ENCODE data around the gene LCORL. TPM values are rescaled to one million over a fixed set of nuclear protein-coding genes. Genes with fewer than 3 reads are reported as not detected.

LCORL gene
- polyA plus RNA-seq, 1 donor, result 25.8 TPM

GRCh38 chr4:17981063-17981462 lies 40.5 kb downstream of the LCORL start:
- Histone ChIP-seq H3K9me3 (ENCODE audit: control insufficient read depth, low read depth, low read length) (peaks cover 6% of the 10 kb centered on the region), H3K27ac (ENCODE audit: low read length) (no peak overlapping the region), H3K4me3 (ENCODE audit: low read length) (no peak overlapping the region), H3K27me3 (ENCODE audit: control insufficient read depth, insufficient read depth, low read length) (no peaks in the 10 kb centered on the region), H3K4me1 (ENCODE audit: control insufficient read depth, insufficient read depth, low read length) (no peaks in the 10 kb centered on the region), H3K36me3 (ENCODE audit: control insufficient read depth, insufficient read depth, low read length) (no peaks in the 10 kb centered on the region)
- no peak for DNase-seq
- 100% methylated on average over 1 of the region's 1 CpG for WGBS (ENCODE audit: insufficient coverage, low lambda C conversion rate)

GRCh38 chr4:17968721-17969120 lies 52.8 kb downstream of the LCORL start:
- DNase-seq, result no peak
- Histone ChIP-seq H3K27me3 (ENCODE audit: control insufficient read depth, insufficient read depth, low read length) (no peaks in the 10 kb centered on the region), H3K4me1 (ENCODE audit: control insufficient read depth, insufficient read depth, low read length) (no peaks in the 10 kb centered on the region), H3K36me3 (ENCODE audit: control insufficient read depth, insufficient read depth, low read length) (no peaks in the 10 kb centered on the region), H3K27ac (ENCODE audit: low read length) (no peak overlapping the region), H3K4me3 (ENCODE audit: low read length) (no peak overlapping the region), H3K9me3 (ENCODE audit: control insufficient read depth, low read depth, low read length) (no peaks in the 10 kb centered on the region)

GRCh38 chr4:17967078-17967477 lies 54.5 kb downstream of the LCORL start:
- Histone ChIP-seq H3K9me3 (ENCODE audit: control insufficient read depth, low read depth, low read length) (no peaks in the 10 kb centered on the region), H3K27ac (ENCODE audit: low read length) (no peak overlapping the region), H3K4me1 (ENCODE audit: control insufficient read depth, insufficient read depth, low read length) (no peaks in the 10 kb centered on the region), H3K27me3 (ENCODE audit: control insufficient read depth, insufficient read depth, low read length) (no peaks in the 10 kb centered on the region), H3K36me3 (ENCODE audit: control insufficient read depth, insufficient read depth, low read length) (no peaks in the 10 kb centered on the region), H3K4me3 (ENCODE audit: low read length) (no peak overlapping the region)
- no CpG with 5 or more reads among the region's 1 CpG for WGBS (ENCODE audit: insufficient coverage, low lambda C conversion rate)
- no peak for DNase-seq

DNA sequence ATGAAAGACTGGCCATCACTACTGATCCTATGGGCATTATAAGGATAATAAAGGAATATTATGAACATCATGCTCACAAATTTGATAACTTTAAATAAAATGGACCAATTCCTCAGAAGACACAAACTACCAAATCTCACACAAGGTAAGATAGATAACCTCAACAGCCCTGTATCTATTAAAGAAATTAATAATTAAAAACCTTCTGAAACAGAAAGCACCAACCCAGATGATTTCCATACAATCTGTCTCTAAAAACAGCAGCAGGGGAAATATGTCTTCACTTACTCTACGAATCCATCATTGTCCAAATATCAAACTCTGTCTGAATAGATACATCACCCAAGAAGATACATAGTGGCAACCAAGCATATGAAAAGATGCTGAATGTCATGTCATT lies 55.2 kb downstream of the LCORL start:
- no peak overlapping the region for H3K4me3 ChIP-seq (ENCODE audit: low read length)
- no peaks in the 10 kb centered on the region for H3K27me3 ChIP-seq (ENCODE audit: control insufficient read depth, insufficient read depth, low read length)
- no peaks in the 10 kb centered on the region for H3K36me3 ChIP-seq (ENCODE audit: control insufficient read depth, insufficient read depth, low read length)
- no peaks in the 10 kb centered on the region for H3K4me1 ChIP-seq (ENCODE audit: control insufficient read depth, insufficient read depth, low read length)
- no peak overlapping the region for H3K27ac ChIP-seq (ENCODE audit: low read length)
- no CpG with 5 or more reads among the region's 1 CpG for WGBS (ENCODE audit: insufficient coverage, low lambda C conversion rate)
- DNase-seq, result no peak
- H3K9me3 ChIP-seq (ENCODE audit: control insufficient read depth, low read depth, low read length), result no peaks in the 10 kb centered on the region

DNA sequence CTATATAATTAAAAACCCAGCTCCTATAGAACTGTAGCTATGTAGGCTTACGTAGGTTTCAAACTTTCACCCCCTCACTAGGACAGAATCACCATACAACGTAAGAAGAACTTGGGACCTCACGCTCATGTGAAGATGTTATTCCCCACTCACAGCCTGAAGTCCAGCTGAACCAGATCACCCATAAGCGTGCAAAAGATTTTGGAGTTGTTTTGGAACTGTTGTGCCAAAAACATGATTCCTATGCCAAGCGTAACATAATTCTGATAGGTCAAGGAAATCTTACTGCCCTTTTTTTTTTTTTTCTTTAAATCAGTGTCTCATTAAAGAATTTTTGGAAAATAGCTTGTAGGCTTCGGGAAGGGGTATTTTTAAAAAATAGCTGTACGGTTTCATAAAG lies 57.0 kb downstream of the LCORL start:
- Histone ChIP-seq H3K27ac (ENCODE audit: low read length) (no peak overlapping the region), H3K4me1 (ENCODE audit: control insufficient read depth, insufficient read depth, low read length) (no peaks in the 10 kb centered on the region), H3K4me3 (ENCODE audit: low read length) (no peak overlapping the region), H3K9me3 (ENCODE audit: control insufficient read depth, low read depth, low read length) (no peaks in the 10 kb centered on the region), H3K27me3 (ENCODE audit: control insufficient read depth, insufficient read depth, low read length) (no peaks in the 10 kb centered on the region), H3K36me3 (ENCODE audit: control insufficient read depth, insufficient read depth, low read length) (no peaks in the 10 kb centered on the region)
- DNase-seq, result no peak
- 100% methylated on average over 1 of the region's 7 CpGs for WGBS (ENCODE audit: insufficient coverage, low lambda C conversion rate)

DNA sequence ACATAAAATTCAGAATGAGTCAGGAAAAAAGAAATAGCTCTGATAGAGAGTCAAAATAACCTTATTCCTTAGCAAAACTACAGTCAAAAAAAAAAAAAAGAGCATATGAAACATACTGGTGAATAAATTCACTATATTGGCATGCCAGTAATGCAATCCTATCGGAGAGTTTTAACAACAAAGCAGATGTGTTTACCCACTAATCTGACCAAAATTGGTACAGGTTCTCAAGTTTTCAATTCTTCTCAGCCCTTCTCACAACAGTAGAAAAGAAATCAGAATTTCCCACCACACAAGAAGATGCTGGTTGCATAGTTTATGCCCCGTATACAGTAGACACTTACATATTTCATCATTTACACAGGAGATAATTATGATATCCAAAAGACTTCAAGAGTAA lies 59.4 kb downstream of the LCORL start:
- Histone ChIP-seq H3K4me1 (ENCODE audit: control insufficient read depth, insufficient read depth, low read length) (no peaks in the 10 kb centered on the region), H3K4me3 (ENCODE audit: low read length) (no peak overlapping the region), H3K36me3 (ENCODE audit: control insufficient read depth, insufficient read depth, low read length) (peaks cover 1% of the 10 kb centered on the region), H3K27me3 (ENCODE audit: control insufficient read depth, insufficient read depth, low read length) (no peaks in the 10 kb centered on the region), H3K9me3 (ENCODE audit: control insufficient read depth, low read depth, low read length) (no peaks in the 10 kb centered on the region), H3K27ac (ENCODE audit: low read length) (no peak overlapping the region)
- no peak for DNase-seq
- no CpG with 5 or more reads among the region's 2 CpGs for WGBS (ENCODE audit: insufficient coverage, low lambda C conversion rate)

GRCh38 chr4:17961249-17961648 lies 60.3 kb downstream of the LCORL start:
- no peaks in the 10 kb centered on the region for H3K4me1 ChIP-seq (ENCODE audit: control insufficient read depth, insufficient read depth, low read length)
- no peak for DNase-seq
- H3K27ac ChIP-seq (ENCODE audit: low read length), result no peak overlapping the region
- H3K4me3 ChIP-seq (ENCODE audit: low read length), result no peak overlapping the region
- H3K9me3 ChIP-seq (ENCODE audit: control insufficient read depth, low read depth, low read length), result no peaks in the 10 kb centered on the region
- H3K36me3 ChIP-seq (ENCODE audit: control insufficient read depth, insufficient read depth, low read length), result peaks cover 5% of the 10 kb centered on the region
- no peaks in the 10 kb centered on the region for H3K27me3 ChIP-seq (ENCODE audit: control insufficient read depth, insufficient read depth, low read length)

DNA sequence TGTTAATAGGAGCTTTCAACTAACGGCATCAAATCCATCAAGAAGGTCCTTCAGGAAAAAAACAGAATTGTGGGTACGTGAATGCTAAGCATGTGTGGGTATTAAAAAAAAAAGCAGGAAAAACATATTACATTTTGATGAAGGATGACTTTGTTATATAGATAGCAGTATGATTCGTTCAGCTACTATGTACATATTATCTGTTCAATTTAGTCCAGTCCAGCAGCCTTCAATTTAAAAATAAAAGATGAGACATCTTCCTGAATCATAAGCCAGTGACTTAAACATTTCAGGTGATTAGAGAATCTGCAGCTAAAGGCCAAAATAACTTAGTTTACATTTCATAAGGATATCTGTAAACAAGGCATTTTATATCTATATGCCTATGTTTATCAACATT lies 63.4 kb downstream of the LCORL start:
- H3K27me3 ChIP-seq (ENCODE audit: control insufficient read depth, insufficient read depth, low read length), result no peaks in the 10 kb centered on the region
- H3K36me3 ChIP-seq (ENCODE audit: control insufficient read depth, insufficient read depth, low read length), result peaks cover 12% of the 10 kb centered on the region
- H3K4me3 ChIP-seq (ENCODE audit: low read length), result no peak overlapping the region
- no peaks in the 10 kb centered on the region for H3K9me3 ChIP-seq (ENCODE audit: control insufficient read depth, low read depth, low read length)
- no peak overlapping the region for H3K27ac ChIP-seq (ENCODE audit: low read length)
- 85% methylated on average over 2 of the region's 3 CpGs for WGBS (ENCODE audit: insufficient coverage, low lambda C conversion rate)
- DNase-seq, result no peak
- no peaks in the 10 kb centered on the region for H3K4me1 ChIP-seq (ENCODE audit: control insufficient read depth, insufficient read depth, low read length)

GRCh38 chr4:17957688-17958087 lies 63.9 kb downstream of the LCORL start:
- no peak overlapping the region for H3K4me3 ChIP-seq (ENCODE audit: low read length)
- 100% methylated on average over 1 of the region's 1 CpG for WGBS (ENCODE audit: insufficient coverage, low lambda C conversion rate)

GRCh38 chr4:17956245-17956644 lies 65.3 kb downstream of the LCORL start:
- WGBS (ENCODE audit: insufficient coverage, low lambda C conversion rate), result 100% methylated on average over 4 of the region's 4 CpGs
- Histone ChIP-seq H3K36me3 (ENCODE audit: control insufficient read depth, insufficient read depth, low read length) (peaks cover 14% of the 10 kb centered on the region), H3K9me3 (ENCODE audit: control insufficient read depth, low read depth, low read length) (no peaks in the 10 kb centered on the region), H3K4me1 (ENCODE audit: control insufficient read depth, insufficient read depth, low read length) (no peaks in the 10 kb centered on the region), H3K4me3 (ENCODE audit: low read length) (no peak overlapping the region), H3K27me3 (ENCODE audit: control insufficient read depth, insufficient read depth, low read length) (no peaks in the 10 kb centered on the region), H3K27ac (ENCODE audit: low read length) (no peak overlapping the region)
- DNase-seq, result no peak

More at GRCh38 chr4:17957688-17958087, 63.9 kb downstream of the LCORL start:
- no peaks in the 10 kb centered on the region for H3K4me1 ChIP-seq (ENCODE audit: control insufficient read depth, insufficient read depth, low read length)
- no peaks in the 10 kb centered on the region for H3K9me3 ChIP-seq (ENCODE audit: control insufficient read depth, low read depth, low read length)
- no peak overlapping the region for H3K27ac ChIP-seq (ENCODE audit: low read length)
- no peak for DNase-seq
- H3K36me3 ChIP-seq (ENCODE audit: control insufficient read depth, insufficient read depth, low read length), result peaks cover 14% of the 10 kb centered on the region
- no peaks in the 10 kb centered on the region for H3K27me3 ChIP-seq (ENCODE audit: control insufficient read depth, insufficient read depth, low read length)

DNA sequence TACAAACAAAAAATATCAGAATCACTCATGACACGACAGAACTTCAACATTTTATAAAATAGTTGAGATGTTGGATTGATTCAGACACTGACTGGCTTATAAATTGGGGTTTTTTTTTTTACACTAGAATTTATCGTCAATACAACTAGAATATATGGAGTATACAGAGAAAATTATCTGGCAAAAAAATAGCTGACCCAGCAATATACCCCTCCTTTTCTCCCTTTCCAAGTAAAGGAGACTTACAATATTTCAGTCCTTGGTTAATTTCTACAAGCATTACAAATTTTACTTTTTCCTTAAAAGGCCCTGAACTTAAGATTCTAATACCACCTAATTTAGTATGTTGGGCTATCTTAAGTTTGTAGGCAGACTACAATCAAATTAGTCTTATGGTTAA lies 76.3 kb downstream of the LCORL start:
- Histone ChIP-seq H3K4me3 (ENCODE audit: low read length) (no peak overlapping the region), H3K4me1 (ENCODE audit: control insufficient read depth, insufficient read depth, low read length) (peaks cover 3% of the 10 kb centered on the region), H3K27me3 (ENCODE audit: control insufficient read depth, insufficient read depth, low read length) (no peaks in the 10 kb centered on the region), H3K27ac (ENCODE audit: low read length) (no peak overlapping the region), H3K36me3 (ENCODE audit: control insufficient read depth, insufficient read depth, low read length) (peaks cover 4% of the 10 kb centered on the region), H3K9me3 (ENCODE audit: control insufficient read depth, low read depth, low read length) (no peaks in the 10 kb centered on the region)
- DNase-seq, result no peak
- WGBS (ENCODE audit: insufficient coverage, low lambda C conversion rate), result 90% methylated on average over 2 of the region's 2 CpGs

All from large intestine (tissue), 3 donors.